ENCODE measurements around the gene PTPN4. TPM values are rescaled to one million over a fixed set of nuclear protein-coding genes. Genes with fewer than 3 reads are reported as not detected.

PTPN4 gene
- total and polyA plus RNA-seq, 2 of the 13 experiments (the other 11 are each of a cell fraction or from before 2014, with no cell fraction given) = 20.3 to 34.6 TPM

GRCh38 chr2:119748135-119748534, 11.6 kb upstream of the PTPN4 start (continued):
- no peak for TF ChIP-seq ZNF609 (CRISPR knock-in tag; IDR thresholded peaks at IDR 0.05; ENCODE audit: borderline replicate concordance)
- no peak for TF ChIP-seq ZNF766 (CRISPR knock-in tag; IDR thresholded peaks at IDR 0.05; ENCODE audit: borderline replicate concordance)
- TF ChIP-seq ZNF382 (CRISPR knock-in tag; IDR thresholded peaks at IDR 0.05; ENCODE audit: borderline replicate concordance) = no peak
- no peak for TF ChIP-seq SRSF9 (IDR thresholded peaks at IDR 0.05; ENCODE audit: borderline replicate concordance, insufficient read depth, low read depth, low read length, poor library complexity, severe bottlenecking)

- ATAC-seq (no peak), FAIRE-seq (no peak), DNase-seq (ENCODE audit: low spot score) (no peak)
- H3K4me3 ChIP-seq (replicated peaks in 1 of 3; ENCODE audit: insufficient read depth in 1 of 3, low read depth in 2 of 3, low read length in 3 of 3) = no peak overlapping the region
- H4K20me1 ChIP-seq (ENCODE audit: insufficient read depth, low read length) = no peaks in the 10 kb centered on the region
- H3K27ac ChIP-seq (ENCODE audit: extremely low read length, insufficient read depth, low read length) = no peak overlapping the region
- ChIA-PET CTCF (ENCODE audit: low intra/inter-chr PET ratio, low total read pairs) (no interaction called here), POLR2A (no interaction called here)
- no peaks in the 10 kb centered on the region for H3K79me2 ChIP-seq (ENCODE audit: insufficient read depth, low read length)
- peaks cover 2% of the 10 kb centered on the region for H3K4me1 ChIP-seq (ENCODE audit: insufficient read depth, low read length)
- no peak overlapping the region for H3K9ac ChIP-seq (ENCODE audit: insufficient read depth, low read depth, low read length)
- no peak overlapping the region for H2AFZ ChIP-seq (ENCODE audit: low read length)
- H3K36me3 ChIP-seq (replicated peaks in 1 of 2; ENCODE audit: control insufficient read depth in 1 of 2, insufficient read depth in 2 of 2, low read length in 2 of 2) = no peaks in the 10 kb centered on the region
- H3K9me3 ChIP-seq (ENCODE audit: low read length) = no peaks in the 10 kb centered on the region
- in situ Hi-C loops (cut with HindIII; ENCODE audit: extremely low pct_ligation_motif_present, low pct_unique_long_range_greater_than_20kb) = no loop called here
- intact Hi-C loops (cut with micrococcal nuclease; ENCODE audit: unreplicated experiment) = no loop called here
- H3K27me3 ChIP-seq (ENCODE audit: control insufficient read depth in 1 of 2, insufficient read depth in 2 of 2, low read length in 2 of 2) = peaks cover 1 to 17% of the 10 kb centered on the region in 2 experiments; a peak in 4 of 5 replicates
- BruUV-seq (replicated peaks) = no TSS peak
- H3K4me2 ChIP-seq (ENCODE audit: low read depth, low read length) = no peak overlapping the region
- 77% methylated on average over 1 of the region's 1 CpG for WGBS (ENCODE audit: low lambda C conversion rate)
- TF ChIP-seq ZNF18 (CRISPR knock-in tag; IDR thresholded peaks at IDR 0.05; ENCODE audit: insufficient replicate concordance) (no peak), SRY (CRISPR knock-in tag; IDR thresholded peaks at IDR 0.05) (no peak), HNF4G (IDR thresholded peaks at IDR 0.05; ENCODE audit: borderline replicate concordance, low read depth, low read length) (no peak), HNF4G (CRISPR knock-in tag; IDR thresholded peaks at IDR 0.05; ENCODE audit: borderline replicate concordance, low read depth) (no peak), ZNF224 (CRISPR knock-in tag; IDR thresholded peaks at IDR 0.05) (no peak), ZNF207 (IDR thresholded peaks at IDR 0.05; ENCODE audit: borderline replicate concordance) (no peak), ESRRA (CRISPR knock-in tag; IDR thresholded peaks at IDR 0.05; ENCODE audit: low read depth) (no peak), ZNF619 (CRISPR knock-in tag; IDR thresholded peaks at IDR 0.05) (no peak), ATF7 (IDR thresholded peaks at IDR 0.05) (no peak), ATF7 (CRISPR knock-in tag; IDR thresholded peaks at IDR 0.05) (no peak), ZNF256 (CRISPR knock-in tag; conservative IDR thresholded peaks at IDR 0.05) (no peak), ZNF780A (CRISPR knock-in tag; IDR thresholded peaks at IDR 0.05) (no peak), MTA1 (CRISPR knock-in tag; IDR thresholded peaks at IDR 0.05; ENCODE audit: borderline replicate concordance) (no peak)
Measured at GRCh38 chr2:119749477-119750012, 10.2 kb upstream of the PTPN4 start.

Data from HepG2 (cell line).